Fibroblast of pulmonary artery (primary cell): ENCODE data around the gene TIMM22.

Experiments used
- DNase-seq: peaks from one replicate; pipeline ENCODE4 v3.0.0-alpha.2; 2010; ENCODE audit warnings: low read depth
- H3K4me3 ChIP-seq: replicated peaks from 2 replicates; pipeline ENCODE4 v1.5.1; 2011; ENCODE audit warnings: low read depth, mild to moderate bottlenecking, control low read depth, low read length, moderate library complexity
- TF ChIP-seq, protein P1 (sequence below): IDR thresholded peaks from 2 replicates; pipeline ENCODE4 v1.5.1; 2011; ENCODE audit warnings: mild to moderate bottlenecking, control low read depth, low read length, inconsistent platforms; ENCODE audit errors: missing control alignments

TIMM22 gene

DNA sequence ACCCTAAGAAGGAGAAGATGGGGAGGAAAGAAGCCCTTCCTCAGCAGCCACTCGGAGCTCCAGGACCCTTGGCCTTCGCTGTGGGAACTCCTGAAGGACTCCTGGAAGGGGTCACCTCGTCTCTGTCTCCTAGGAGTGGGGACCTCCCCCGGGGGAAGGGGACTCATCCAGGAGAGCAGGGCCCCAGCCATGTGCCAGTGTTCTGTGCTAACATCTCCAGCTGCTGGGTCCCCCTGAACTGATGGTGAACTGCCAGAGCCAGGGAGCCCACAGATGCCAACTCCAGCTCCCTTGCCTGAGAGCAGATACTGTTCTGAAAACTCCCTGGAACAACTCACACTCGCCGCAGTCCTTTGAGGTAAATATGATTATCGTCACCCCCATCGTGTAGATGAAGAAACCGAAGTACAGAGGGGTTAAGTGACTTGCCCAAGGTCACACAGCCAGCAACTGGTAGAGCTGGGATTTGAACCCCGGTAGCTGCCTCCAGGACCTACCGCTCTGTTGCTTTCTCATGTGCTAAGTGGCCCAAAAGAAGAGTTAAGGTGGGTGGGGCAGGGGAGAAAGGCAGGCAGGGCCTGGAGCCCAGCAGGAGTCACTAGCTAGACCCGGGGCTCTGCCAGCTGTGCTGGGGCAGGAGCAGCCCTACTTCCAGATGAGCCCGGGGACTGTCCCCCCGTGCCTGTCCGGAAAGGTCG lies 10.5 kb downstream of the TIMM22 start:
- H3K4me3 ChIP-seq: no peak overlapping the region
- no peak for DNase-seq
- TF ChIP-seq, protein P1, sequence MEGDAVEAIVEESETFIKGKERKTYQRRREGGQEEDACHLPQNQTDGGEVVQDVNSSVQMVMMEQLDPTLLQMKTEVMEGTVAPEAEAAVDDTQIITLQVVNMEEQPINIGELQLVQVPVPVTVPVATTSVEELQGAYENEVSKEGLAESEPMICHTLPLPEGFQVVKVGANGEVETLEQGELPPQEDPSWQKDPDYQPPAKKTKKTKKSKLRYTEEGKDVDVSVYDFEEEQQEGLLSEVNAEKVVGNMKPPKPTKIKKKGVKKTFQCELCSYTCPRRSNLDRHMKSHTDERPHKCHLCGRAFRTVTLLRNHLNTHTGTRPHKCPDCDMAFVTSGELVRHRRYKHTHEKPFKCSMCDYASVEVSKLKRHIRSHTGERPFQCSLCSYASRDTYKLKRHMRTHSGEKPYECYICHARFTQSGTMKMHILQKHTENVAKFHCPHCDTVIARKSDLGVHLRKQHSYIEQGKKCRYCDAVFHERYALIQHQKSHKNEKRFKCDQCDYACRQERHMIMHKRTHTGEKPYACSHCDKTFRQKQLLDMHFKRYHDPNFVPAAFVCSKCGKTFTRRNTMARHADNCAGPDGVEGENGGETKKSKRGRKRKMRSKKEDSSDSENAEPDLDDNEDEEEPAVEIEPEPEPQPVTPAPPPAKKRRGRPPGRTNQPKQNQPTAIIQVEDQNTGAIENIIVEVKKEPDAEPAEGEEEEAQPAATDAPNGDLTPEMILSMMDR: no peak

GRCh38 chr17:1008008-1008761 lies 11.3 kb downstream of the TIMM22 start:
- no peak for DNase-seq

DNA sequence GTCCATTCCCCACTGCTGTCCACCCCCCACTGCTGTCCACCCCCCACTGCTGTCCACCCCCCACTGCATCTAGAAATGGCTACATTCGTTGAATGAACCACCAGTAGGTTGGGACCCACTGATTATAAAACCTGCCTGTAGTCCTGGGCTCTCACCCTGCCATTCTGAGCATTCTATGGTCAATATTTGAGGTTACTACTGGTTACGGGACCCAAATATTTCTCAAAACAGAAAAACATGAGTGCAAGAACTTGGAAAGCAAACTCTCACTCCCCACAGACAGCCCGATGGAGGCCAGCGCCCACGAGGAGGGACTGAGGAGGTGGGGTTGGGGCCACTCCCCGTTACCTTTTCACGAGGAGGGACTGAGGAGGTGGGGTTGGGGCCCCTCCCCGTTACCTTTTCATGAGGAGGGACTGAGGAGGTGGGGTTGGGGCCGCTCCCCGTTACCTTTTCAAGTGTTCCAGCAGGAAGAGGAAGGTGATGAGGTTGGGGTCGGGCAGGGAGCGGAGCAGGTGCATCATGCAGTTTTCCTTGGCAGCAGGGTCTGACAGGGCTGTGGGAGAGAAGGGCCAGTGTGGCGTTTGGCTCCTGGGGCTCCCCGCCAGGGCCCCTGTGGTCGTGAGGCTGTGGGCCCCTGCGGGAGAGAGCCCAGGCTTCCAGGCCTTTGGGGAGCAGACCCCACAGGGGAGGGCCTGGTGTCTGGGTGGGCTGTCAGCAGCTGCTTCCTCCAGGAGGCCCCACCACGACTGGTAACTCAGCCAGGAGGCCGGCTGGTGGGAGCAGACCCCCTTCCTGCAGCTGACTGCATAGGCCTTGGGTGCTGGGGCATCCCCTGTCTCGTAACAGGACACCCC lies 12.5 kb downstream of the TIMM22 start:
- TF ChIP-seq, protein P1: no peak
- H3K4me3 ChIP-seq: no peak overlapping the region
- DNase-seq: no peak

More at GRCh38 chr17:1008008-1008761, 11.3 kb downstream of the TIMM22 start:
- no peak overlapping the region for H3K4me3 ChIP-seq
- TF ChIP-seq, protein P1: no peak

- TF ChIP-seq, protein P1: no peak
- H3K4me3 ChIP-seq: no peak overlapping the region
- DNase-seq: no peak
These were observed 13.1 kb downstream of the TIMM22 start for GRCh38 chr17:1010086-1010450.

GRCh38 chr17:1010586-1010985 lies 13.7 kb downstream of the TIMM22 start:
- H3K4me3 ChIP-seq: no peak overlapping the region
- TF ChIP-seq, protein P1: no peak
- no peak for DNase-seq

- H3K4me3 ChIP-seq: no peak overlapping the region
- DNase-seq: no peak
- TF ChIP-seq, protein P1: no peak
These were observed 14.2 kb downstream of the TIMM22 start for GRCh38 chr17:1011138-1011537.
